ENCODE data around the gene LRRC8D.

The LRRC8D gene

GRCh38 chr1:89831462-89832120 lies 10.8 kb downstream of the LRRC8D start:
- DNase-seq: no peak
- no peaks in the 10 kb centered on the region for H3K9me3 ChIP-seq (ENCODE audit: control insufficient read depth, low read length)
- peaks cover 3% of the 10 kb centered on the region for H3K4me1 ChIP-seq (ENCODE audit: control insufficient read depth, insufficient read depth, low read length, poor library complexity, severe bottlenecking)
- no peak overlapping the region for H3K4me3 ChIP-seq (ENCODE audit: insufficient read depth, low read depth, low read length, poor library complexity, severe bottlenecking)
- H3K27ac ChIP-seq (ENCODE audit: insufficient read depth, low read length, poor library complexity, severe bottlenecking): no peak overlapping the region
- no peaks in the 10 kb centered on the region for H3K36me3 ChIP-seq (ENCODE audit: control insufficient read depth, insufficient read depth, low read length)
- no peaks in the 10 kb centered on the region for H3K27me3 ChIP-seq (replicated peaks; ENCODE audit: control insufficient read depth, insufficient read depth, low read length, poor library complexity, severe bottlenecking)

DNA sequence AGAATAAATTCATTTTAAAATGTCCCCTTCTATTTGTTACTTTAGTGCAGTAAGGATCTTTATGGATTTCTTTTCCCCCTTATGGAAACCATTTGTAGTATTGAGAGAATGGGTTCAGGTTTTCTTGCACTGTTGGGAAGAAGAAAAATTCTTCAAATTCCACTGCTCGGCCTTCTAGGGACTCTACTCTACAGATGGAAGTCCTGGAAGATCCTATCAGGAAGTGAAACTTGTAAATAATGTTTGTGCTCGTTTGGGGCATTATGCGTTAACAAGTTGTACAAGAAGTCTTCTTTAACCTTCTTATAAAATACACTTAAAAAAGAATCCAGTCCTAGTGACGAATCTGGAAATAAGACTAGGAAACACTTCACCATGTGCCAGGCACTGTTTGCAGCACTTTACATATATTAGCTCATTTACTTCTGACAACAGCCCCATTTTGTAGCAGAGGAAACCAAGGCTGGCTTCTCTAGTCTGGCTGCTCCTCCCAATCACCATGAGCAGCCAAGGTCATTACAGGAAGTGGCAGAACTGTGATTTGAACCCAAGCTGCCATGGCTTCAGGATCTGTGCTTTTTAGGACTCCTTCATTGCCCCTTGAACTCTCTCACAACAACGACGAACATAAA lies 11.8 kb downstream of the LRRC8D start:
- Histone ChIP-seq H3K27me3 (replicated peaks; ENCODE audit: control insufficient read depth, insufficient read depth, low read length, poor library complexity, severe bottlenecking) (no peaks in the 10 kb centered on the region), H3K4me1 (ENCODE audit: control insufficient read depth, insufficient read depth, low read length, poor library complexity, severe bottlenecking) (peaks cover 3% of the 10 kb centered on the region), H3K9me3 (ENCODE audit: control insufficient read depth, low read length) (no peaks in the 10 kb centered on the region), H3K27ac (ENCODE audit: insufficient read depth, low read length, poor library complexity, severe bottlenecking) (no peak overlapping the region), H3K4me3 (ENCODE audit: insufficient read depth, low read depth, low read length, poor library complexity, severe bottlenecking) (no peak overlapping the region), H3K36me3 (ENCODE audit: control insufficient read depth, insufficient read depth, low read length) (no peaks in the 10 kb centered on the region)
- no peak for DNase-seq

DNA sequence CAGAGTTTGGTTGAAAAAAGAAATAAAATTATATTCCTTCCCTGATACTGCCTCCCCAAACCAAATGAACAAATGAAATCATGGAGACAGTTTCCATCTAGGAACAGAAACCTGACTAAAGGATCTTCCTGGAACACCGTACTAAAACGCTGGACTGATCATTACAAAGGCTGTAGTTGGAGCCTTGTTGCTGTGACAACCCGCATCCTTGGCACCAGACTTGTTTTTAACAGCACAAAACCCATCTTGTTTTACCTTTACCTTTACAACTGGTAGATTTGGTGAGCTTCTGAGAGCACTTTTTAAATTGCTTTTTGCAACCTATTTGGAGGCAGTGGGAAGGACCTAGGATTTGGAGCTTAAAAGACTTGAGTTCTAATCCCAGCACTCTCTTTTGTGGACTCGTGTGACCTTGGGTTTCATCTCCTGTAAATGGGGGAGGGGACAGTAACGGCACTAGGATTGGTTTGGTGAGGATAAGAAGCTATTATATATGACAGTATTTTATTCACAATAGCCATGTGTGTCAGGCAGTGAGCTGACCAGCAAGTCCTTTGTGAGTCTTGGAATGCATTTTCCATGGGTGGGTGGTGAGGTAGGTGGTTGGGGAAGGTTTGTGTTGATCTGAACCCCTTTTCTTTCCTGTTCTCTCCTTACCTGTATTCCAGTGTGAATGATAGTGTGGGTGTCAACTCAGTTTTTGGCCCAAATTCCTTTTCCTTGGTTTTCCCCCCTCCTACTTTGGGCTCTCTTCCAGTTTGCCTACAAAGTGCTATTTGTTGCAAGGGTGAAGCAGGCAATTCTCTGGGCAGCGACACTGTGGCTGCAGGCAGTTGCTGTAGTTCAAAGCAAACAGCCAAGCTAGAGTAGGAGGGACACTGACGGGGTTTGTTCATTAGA lies 12.6 kb downstream of the LRRC8D start:
- Histone ChIP-seq H3K4me3 (ENCODE audit: insufficient read depth, low read depth, low read length, poor library complexity, severe bottlenecking) (no peak overlapping the region), H3K36me3 (ENCODE audit: control insufficient read depth, insufficient read depth, low read length) (no peaks in the 10 kb centered on the region), H3K27me3 (replicated peaks; ENCODE audit: control insufficient read depth, insufficient read depth, low read length, poor library complexity, severe bottlenecking) (no peaks in the 10 kb centered on the region), H3K9me3 (ENCODE audit: control insufficient read depth, low read length) (no peaks in the 10 kb centered on the region), H3K27ac (ENCODE audit: insufficient read depth, low read length, poor library complexity, severe bottlenecking) (no peak overlapping the region), H3K4me1 (ENCODE audit: control insufficient read depth, insufficient read depth, low read length, poor library complexity, severe bottlenecking) (peaks cover 3% of the 10 kb centered on the region)
- no peak for DNase-seq

DNA sequence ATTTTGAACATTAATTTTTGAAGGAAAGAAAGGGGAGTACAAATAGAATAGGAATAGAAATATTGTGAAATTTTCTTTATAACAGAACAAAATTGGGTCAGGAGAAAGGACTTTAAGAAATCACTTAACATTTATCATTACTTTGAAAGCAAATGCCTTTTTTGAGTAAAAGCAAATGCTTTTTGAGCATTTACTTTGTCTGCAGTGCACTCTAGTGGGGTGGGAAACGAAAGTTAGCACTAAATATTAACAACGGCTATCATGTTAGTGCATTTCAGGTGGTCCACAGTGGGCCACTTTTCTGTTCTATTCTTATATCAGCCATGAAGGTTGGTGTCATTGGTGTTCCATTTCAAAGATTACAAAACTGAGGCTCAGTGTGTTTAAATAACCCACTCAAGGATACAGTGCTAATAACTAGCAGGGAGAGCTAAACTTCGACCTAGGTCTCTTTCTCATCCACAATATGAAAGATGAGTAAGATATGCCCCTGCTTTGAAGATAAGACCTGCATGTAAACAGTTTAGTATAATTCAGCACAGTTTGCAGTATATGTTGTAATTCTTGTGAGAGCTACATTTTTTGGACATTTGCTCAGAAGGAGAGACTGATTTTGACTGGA lies 13.4 kb downstream of the LRRC8D start:
- no peak for DNase-seq
- Histone ChIP-seq H3K27me3 (replicated peaks; ENCODE audit: control insufficient read depth, insufficient read depth, low read length, poor library complexity, severe bottlenecking) (no peaks in the 10 kb centered on the region), H3K9me3 (ENCODE audit: control insufficient read depth, low read length) (no peaks in the 10 kb centered on the region), H3K4me1 (ENCODE audit: control insufficient read depth, insufficient read depth, low read length, poor library complexity, severe bottlenecking) (no peaks in the 10 kb centered on the region), H3K4me3 (ENCODE audit: insufficient read depth, low read depth, low read length, poor library complexity, severe bottlenecking) (no peak overlapping the region), H3K36me3 (ENCODE audit: control insufficient read depth, insufficient read depth, low read length) (no peaks in the 10 kb centered on the region), H3K27ac (ENCODE audit: insufficient read depth, low read length, poor library complexity, severe bottlenecking) (no peak overlapping the region)

- H3K27me3 ChIP-seq (replicated peaks; ENCODE audit: control insufficient read depth, insufficient read depth, low read length, poor library complexity, severe bottlenecking): no peaks in the 10 kb centered on the region
- no peak overlapping the region for H3K4me3 ChIP-seq (ENCODE audit: insufficient read depth, low read depth, low read length, poor library complexity, severe bottlenecking)
- H3K4me1 ChIP-seq (ENCODE audit: control insufficient read depth, insufficient read depth, low read length, poor library complexity, severe bottlenecking): no peaks in the 10 kb centered on the region
- H3K9me3 ChIP-seq (ENCODE audit: control insufficient read depth, low read length): no peaks in the 10 kb centered on the region
- no peak overlapping the region for H3K27ac ChIP-seq (ENCODE audit: insufficient read depth, low read length, poor library complexity, severe bottlenecking)
- H3K36me3 ChIP-seq (ENCODE audit: control insufficient read depth, insufficient read depth, low read length): no peaks in the 10 kb centered on the region
- DNase-seq: no peak
Observed at GRCh38 chr1:89836252-89837035, 15.6 kb downstream of the LRRC8D start.

- Histone ChIP-seq H3K4me3 (ENCODE audit: insufficient read depth, low read depth, low read length, poor library complexity, severe bottlenecking) (no peak overlapping the region), H3K36me3 (ENCODE audit: control insufficient read depth, insufficient read depth, low read length) (no peaks in the 10 kb centered on the region), H3K9me3 (ENCODE audit: control insufficient read depth, low read length) (no peaks in the 10 kb centered on the region), H3K4me1 (ENCODE audit: control insufficient read depth, insufficient read depth, low read length, poor library complexity, severe bottlenecking) (no peaks in the 10 kb centered on the region), H3K27me3 (replicated peaks; ENCODE audit: control insufficient read depth, insufficient read depth, low read length, poor library complexity, severe bottlenecking) (no peaks in the 10 kb centered on the region), H3K27ac (ENCODE audit: insufficient read depth, low read length, poor library complexity, severe bottlenecking) (no peak overlapping the region)
- DNase-seq: no peak
Observed at GRCh38 chr1:89837036-89837481, 16.2 kb downstream of the LRRC8D start.

GRCh38 chr1:89837510-89837909 lies 16.7 kb downstream of the LRRC8D start:
- Histone ChIP-seq H3K27ac (ENCODE audit: insufficient read depth, low read length, poor library complexity, severe bottlenecking) (no peak overlapping the region), H3K4me1 (ENCODE audit: control insufficient read depth, insufficient read depth, low read length, poor library complexity, severe bottlenecking) (no peaks in the 10 kb centered on the region), H3K27me3 (replicated peaks; ENCODE audit: control insufficient read depth, insufficient read depth, low read length, poor library complexity, severe bottlenecking) (no peaks in the 10 kb centered on the region), H3K36me3 (ENCODE audit: control insufficient read depth, insufficient read depth, low read length) (no peaks in the 10 kb centered on the region), H3K4me3 (ENCODE audit: insufficient read depth, low read depth, low read length, poor library complexity, severe bottlenecking) (no peak overlapping the region), H3K9me3 (ENCODE audit: control insufficient read depth, low read length) (no peaks in the 10 kb centered on the region)
- DNase-seq: no peak

GRCh38 chr1:89839516-89839915 lies 18.7 kb downstream of the LRRC8D start:
- no peak for DNase-seq
- Histone ChIP-seq H3K36me3 (ENCODE audit: control insufficient read depth, insufficient read depth, low read length) (no peaks in the 10 kb centered on the region), H3K4me1 (ENCODE audit: control insufficient read depth, insufficient read depth, low read length, poor library complexity, severe bottlenecking) (peaks cover 2% of the 10 kb centered on the region), H3K4me3 (ENCODE audit: insufficient read depth, low read depth, low read length, poor library complexity, severe bottlenecking) (no peak overlapping the region), H3K27ac (ENCODE audit: insufficient read depth, low read length, poor library complexity, severe bottlenecking) (no peak overlapping the region), H3K9me3 (ENCODE audit: control insufficient read depth, low read length) (no peaks in the 10 kb centered on the region), H3K27me3 (replicated peaks; ENCODE audit: control insufficient read depth, insufficient read depth, low read length, poor library complexity, severe bottlenecking) (no peaks in the 10 kb centered on the region)

DNA sequence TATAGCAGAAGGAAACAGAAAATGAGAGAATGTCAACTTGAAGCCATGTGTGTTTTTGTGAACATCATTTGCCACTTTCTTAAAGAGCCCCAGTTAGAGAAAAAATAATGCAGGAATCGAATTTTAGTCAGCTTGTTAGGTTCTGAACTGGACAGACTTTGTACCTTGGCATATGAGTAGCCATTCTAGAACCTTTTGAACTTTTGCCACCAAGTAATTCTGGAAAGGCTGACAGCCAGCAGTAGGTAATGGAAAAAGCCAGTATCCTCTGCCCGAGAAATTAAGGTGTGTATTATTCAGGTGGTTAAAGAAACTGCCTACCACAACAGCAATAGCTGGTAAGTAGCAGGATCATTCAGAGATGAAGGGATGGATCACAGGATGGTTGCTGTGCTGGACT lies 20.7 kb downstream of the LRRC8D start:
- H3K27ac ChIP-seq (ENCODE audit: insufficient read depth, low read length, poor library complexity, severe bottlenecking): no peak overlapping the region
- H3K9me3 ChIP-seq (ENCODE audit: control insufficient read depth, low read length): no peaks in the 10 kb centered on the region
- H3K4me3 ChIP-seq (ENCODE audit: insufficient read depth, low read depth, low read length, poor library complexity, severe bottlenecking): no peak overlapping the region
- H3K36me3 ChIP-seq (ENCODE audit: control insufficient read depth, insufficient read depth, low read length): no peaks in the 10 kb centered on the region
- DNase-seq: no peak
- H3K27me3 ChIP-seq (replicated peaks; ENCODE audit: control insufficient read depth, insufficient read depth, low read length, poor library complexity, severe bottlenecking): no peaks in the 10 kb centered on the region
- H3K4me1 ChIP-seq (ENCODE audit: control insufficient read depth, insufficient read depth, low read length, poor library complexity, severe bottlenecking): peaks cover 8% of the 10 kb centered on the region

Data from effector memory CD4-positive, alpha-beta T cell (primary cell).